NCI-H128 (cell line): ENCODE results near the gene FAF1.

Experiments
- DNase-seq: peaks from one replicate; lab custom pipeline; 2025; ENCODE audit not compliant: unreplicated experiment; lab: John Stamatoyannopoulos, UW

FAF1 gene

DNA sequence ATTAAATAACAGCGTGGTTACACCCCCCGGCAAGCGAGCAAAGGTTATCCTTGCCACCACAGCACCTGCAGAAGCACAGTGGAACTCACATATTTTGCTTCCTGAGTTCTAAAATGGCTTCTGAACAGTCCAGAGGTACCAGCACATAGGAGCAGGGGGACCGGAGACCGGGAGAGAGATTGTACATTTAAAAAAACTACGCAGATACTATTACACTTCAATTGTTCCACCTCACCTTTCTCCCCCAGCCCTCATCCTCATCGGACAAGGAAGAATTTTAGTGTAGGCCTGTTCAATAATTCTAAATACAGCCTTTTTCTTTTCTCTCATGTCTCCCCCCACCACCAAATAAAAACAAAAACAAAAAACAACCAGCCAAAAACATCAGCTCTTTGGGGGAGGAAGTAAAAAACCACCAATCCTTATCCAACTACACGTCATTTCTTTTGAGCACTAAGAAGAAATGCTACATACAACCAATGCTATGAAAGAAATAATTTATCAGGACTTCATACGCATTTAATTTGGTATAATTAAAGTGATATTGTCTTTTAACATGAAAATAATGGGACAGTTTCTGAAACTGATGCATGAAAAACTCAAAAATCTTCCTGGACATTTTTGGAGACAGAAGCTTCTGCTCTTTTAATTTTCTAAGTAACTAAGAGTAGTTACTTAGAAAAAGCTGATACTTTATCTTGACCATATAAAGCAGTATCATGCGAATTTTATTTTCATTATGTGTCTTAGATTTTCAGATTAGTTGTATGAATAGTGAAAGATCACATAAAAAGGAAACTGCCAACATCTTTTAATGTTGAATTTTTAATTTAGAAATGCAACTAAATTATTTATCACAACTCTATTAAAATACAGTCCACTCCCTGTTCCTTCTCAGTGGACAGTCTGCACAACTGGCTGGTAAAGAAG, 19.1 kb upstream of the FAF1 start:
- DNase-seq: no peak

GRCh38 chr1:50978144-50978851, 18.2 kb upstream of the FAF1 start:
- peak; percentile 77 for DNase-seq

GRCh38 chr1:50977575-50978143, 17.6 kb upstream of the FAF1 start:
- no peak for DNase-seq

GRCh38 chr1:50976890-50977574, 17.0 kb upstream of the FAF1 start:
- peak; percentile 74 for DNase-seq

DNA sequence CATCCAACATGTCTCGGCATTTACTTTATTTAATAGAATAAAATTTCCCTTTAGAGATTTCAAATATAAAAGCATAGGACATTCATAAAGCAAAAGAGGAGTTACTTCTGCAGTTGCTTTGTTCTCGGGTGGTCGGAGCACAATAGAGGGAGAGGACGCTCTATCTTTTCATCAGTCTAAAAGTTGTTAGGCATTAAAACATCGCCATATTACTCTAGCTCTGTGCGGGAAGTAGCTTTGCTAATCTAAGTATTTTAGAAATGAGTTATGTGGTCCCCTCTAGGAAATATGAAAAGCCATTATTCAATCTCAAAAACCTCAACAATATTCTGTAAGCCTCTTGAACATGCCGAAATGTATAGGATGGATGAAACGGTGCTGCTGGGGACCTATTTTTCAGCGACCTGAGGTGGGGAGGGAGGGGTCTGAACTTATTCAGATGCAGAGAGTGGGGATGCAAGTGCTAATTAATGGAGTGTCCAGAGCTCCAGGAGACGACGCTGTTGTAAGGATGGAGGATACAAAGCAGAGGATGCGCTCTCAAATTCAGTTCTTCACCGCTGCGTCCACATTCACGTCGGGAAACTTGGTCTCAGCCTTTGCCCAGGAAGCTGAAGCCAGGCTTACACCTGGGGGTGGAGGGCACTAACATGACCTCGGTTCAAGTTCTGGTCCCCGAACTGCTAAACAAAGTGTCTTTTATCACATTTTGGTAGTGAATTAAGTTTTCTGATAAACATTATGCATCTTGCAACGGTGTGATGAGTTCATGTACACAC, 16.2 kb upstream of the FAF1 start:
- DNase-seq: peak; percentile 72

DNA sequence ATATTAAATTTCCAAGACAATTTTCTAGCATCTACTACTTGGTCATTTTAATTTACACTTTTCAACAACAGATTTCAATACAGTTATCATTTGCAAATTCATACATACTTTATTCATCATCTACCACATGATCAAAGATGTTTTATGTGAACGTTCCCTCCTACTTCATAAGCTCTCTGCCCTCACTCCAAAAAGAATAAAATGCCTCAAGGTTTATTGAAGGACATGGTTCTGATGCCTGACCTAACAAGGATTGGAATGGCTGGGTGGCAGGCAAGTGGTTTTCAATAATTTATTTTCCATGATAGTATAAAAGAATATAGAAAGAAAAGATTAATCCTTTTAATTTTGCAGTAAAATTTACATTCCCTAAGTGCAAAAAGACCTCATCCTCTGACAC, 15.4 kb upstream of the FAF1 start:
- DNase-seq: no peak

- no peak for DNase-seq
Observed at GRCh38 chr1:50974618-50974935, 14.5 kb upstream of the FAF1 start.

DNA sequence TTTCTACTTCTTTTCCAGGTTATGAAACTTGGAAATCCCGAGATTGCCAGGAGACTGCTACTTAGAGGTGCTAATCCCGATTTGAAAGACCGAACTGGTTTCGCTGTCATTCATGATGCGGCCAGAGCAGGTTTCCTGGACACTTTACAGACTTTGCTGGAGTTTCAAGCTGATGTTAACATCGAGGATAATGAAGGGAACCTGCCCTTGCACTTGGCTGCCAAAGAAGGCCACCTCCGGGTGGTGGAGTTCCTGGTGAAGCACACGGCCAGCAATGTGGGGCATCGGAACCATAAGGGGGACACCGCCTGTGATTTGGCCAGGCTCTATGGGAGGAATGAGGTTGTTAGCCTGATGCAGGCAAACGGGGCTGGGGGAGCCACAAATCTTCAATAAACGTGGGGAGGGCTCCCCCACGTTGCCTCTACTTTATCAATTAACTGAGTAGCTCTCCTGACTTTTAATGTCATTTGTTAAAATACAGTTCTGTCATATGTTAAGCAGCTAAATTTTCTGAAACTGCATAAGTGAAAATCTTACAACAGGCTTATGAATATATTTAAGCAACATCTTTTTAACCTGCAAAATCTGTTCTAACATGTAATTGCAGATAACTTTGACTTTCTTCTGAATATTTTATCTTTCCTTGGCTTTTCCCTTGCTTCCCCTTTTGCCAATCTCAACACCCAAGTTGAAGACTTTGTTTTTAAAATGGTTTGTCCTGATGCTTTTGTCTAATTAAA, 14.0 kb upstream of the FAF1 start:
- no peak for DNase-seq

- no peak for DNase-seq
Observed at GRCh38 chr1:50973255-50973654, 13.2 kb upstream of the FAF1 start.

GRCh38 chr1:50972766-50973165, 12.7 kb upstream of the FAF1 start:
- DNase-seq: no peak

DNA sequence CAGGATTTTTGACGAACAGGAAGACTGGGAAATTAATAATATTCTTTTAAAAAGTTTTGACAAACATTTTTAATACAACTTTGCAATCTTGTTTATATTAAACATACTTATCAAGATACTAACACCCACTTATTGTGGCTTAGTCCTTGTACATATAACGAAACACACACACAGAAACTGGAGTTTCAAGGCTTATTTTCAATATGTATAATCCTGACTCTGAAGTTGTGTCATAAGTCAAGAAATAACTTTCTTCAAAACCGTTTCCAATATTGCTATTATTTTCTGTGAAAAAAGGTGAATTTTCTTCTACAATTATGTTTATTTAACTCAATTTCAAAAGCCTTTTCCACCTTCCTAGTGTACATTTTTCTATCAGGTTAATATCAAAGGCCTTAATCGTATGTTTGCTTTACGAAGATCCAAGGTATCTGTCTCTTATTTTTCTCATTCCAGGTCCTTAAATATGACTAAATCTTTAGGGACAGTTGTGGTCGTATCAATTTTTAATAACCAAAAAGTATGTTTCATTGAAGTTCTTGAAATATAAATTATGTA, 11.8 kb upstream of the FAF1 start:
- DNase-seq: no peak

DNA sequence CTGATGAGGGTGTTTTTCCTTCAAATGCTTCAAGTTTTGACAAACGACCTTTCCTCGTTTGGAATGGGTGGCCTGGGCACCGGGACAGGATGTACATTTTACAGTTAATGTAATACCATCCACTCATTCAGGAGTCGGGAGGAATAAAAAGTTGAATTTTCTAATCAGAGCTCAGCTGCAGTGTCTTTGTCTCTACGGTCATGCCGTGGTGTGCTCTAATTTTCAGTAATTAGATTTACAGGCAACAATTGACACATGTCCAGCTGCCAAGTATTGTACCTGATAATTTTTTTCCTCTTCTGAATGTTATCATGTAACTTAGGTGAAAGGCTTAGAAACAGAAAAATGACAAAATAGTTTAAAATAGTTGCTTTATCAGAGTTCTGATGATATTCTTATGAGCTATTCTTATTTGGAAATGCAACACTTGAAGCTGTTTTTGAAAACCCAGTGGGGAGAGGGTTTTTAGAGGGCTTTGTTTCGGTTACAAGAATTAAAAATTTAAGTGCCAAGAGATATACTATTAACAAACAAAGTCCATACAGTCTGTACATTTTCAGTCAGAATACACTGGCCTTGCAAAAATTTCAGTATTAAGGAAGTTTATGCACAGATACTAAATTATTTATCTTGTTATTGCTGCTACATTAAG, 11.0 kb upstream of the FAF1 start:
- no peak for DNase-seq

DNA sequence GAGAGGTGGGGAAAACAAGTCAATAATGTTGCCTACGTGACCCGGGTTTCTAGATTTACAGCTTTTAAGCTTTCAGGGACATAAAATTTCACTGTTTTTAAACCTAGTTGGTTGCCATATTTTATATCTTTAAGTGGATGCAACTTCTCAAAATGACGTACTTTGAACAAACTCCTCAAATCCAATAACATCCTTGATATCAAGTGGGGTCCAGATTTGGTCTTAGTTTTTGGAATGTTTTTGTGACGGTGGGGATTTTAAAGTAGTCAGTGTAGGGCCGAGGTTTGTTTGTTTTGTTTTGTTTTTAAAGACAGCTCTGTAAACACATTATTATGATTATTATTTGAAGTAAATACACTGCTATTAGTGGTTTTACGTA, 10.4 kb upstream of the FAF1 start:
- no peak for DNase-seq

DNA sequence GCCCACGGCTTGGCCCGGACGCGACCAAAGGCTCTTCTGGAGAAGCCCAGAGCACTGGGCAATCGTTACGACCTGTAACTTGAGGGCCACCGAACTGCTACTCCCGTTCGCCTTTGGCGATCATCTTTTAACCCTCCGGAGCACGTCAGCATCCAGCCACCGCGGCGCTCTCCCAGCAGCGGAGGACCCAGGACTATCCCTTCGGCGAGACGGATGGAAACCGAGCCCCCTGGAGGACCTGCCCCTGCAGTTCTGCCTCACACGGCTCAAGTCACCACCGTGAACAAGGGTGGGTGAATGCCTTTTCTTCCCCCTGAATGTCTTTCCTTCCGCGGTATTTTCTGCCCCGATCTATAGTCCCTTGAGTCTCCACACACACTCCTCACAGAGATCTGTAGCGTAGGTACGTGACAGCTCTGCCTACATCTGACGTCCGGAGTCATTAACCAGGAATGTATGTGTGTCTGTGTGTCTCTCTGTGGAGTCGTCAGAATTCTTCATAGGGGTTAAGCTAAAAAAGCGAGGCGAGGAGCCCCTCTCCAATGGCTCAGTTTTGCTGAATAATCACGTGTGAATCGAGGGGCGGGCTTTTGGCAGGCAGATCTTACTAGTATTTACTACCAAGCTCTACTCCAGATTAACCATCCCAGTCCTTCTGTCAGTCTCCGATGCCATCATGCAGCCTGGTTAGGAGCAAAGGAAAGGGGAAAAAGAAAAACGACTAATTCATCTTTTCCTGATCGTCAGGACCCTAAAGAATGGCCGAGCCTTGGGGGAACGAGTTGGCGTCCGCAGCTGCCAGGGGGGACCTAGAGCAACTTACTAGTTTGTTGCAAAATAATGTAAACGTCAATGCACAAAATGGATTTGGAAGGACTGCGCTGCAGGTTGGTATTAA, 9.8 kb upstream of the FAF1 start, which contains the start of gene CDKN2C:
Gene CDKN2C (plus strand): TSS at position 635 of the 898 bp plus-strand sequence. CDS start 124 bp downstream, at position 759.
- DNase-seq: peak; percentile 91

GRCh38 chr1:50968821-50969610, 8.9 kb upstream of the FAF1 start:
- DNase-seq: no peak

GRCh38 chr1:50968158-50968820, 8.2 kb upstream of the FAF1 start:
- DNase-seq: peak; percentile 89
